GM21367 (cell line): ENCODE measurements around the gene ASRGL1.
"Not testable (repeated sequence)": the region's sequence is repeated elsewhere in the genome, so short reads cannot be mapped to it uniquely, and the experiment has no call there.

Experiments
- ATAC-seq: cut with Tn5 transposase; IDR thresholded peaks from one replicate; pipeline ENCODE4 v1.9.1; 2021; ENCODE audit not compliant: unreplicated experiment

The ASRGL1 gene

DNA sequence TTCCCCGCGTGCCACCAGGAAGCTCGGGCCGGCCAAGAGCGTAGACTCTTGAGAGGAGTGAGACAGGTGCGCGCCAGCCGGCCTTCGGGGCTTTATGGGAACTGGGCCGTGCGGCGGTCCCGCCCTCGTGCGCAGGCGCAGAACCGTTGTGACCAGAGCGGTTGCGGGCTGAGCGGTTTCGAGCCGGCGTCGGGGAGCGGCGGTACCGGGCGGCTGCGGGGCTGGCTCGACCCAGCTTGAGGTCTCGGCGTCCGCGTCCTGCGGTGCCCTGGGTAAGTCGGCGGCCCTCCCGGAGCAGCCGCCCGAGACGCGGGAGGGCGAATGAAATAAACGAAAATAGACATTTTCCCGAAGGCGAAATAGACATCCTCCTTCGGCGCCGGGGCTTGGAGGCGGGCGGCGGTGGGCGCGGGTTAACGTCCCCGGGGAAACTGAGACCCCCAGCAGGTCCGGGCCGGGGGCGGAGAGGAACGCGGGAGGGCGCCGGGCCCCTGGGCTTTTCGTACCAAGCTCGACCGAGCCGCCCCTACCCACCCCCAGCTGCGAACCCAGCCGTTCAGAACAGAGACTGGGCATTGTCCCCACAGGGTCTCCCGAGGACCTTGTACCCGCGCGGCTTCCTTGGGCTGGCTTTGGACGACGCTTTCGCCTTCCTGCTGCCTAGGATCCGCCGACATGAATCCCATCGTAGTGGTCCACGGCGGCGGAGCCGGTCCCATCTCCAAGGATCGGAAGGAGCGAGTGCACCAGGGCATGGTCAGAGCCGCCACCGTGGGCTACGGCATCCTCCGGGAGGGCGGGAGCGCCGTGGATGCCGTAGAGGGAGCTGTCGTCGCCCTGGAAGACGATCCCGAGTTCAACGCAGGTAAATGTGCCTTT, at the start of gene ASRGL1:
ASRGL1 (plus strand) TSS at position 146 of the 879 bp plus-strand sequence; CDS start at position 676, 530 bp downstream.
- ATAC-seq = no peak

DNA sequence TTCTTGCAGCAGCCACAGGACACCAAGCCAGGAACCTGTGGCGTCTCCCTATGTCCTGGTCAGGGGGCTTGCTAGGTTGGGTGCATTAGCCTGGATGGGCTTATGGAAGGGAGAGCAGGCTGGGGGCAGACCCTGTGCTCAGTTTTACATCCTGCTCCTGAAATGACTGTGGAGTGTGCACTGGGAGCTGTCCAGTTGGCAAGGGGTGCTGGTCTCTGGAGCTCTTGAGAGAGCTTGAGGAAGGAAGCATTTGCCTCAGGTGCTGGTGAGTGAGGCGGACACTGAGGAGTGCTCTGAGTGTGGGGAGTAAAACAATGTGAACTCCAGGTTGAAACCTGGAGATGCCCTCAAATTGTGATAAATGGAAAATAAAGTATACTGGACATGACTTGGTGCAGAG, 41.7 kb upstream of the ASRGL1 start:
- ATAC-seq = no peak

DNA sequence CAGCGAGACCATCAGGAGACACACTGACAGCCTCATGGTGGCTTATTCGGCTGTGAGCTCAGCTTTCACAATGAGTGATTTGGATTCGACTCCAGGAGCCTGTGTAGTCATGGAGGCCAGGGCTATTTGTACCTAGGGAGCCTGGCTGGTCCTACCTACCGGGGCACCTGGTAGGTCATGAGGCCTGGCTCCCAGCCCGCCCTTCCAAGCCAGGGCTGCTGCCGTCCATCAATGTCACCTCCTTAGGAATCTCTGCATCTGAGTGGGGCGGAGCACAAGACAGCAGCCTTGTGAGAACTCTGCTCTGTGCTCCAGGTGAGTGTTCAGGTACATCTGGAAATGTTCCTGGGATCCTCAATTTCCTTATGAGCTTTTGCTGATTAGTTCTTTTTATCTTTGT, 38.3 kb upstream of the ASRGL1 start, which contains the start of gene SCGB1D4:
SCGB1D4 (minus strand) TSS at position 101 of the 400 bp plus-strand sequence; CDS start at position 36, 65 bp downstream.
- ATAC-seq = no peak

DNA sequence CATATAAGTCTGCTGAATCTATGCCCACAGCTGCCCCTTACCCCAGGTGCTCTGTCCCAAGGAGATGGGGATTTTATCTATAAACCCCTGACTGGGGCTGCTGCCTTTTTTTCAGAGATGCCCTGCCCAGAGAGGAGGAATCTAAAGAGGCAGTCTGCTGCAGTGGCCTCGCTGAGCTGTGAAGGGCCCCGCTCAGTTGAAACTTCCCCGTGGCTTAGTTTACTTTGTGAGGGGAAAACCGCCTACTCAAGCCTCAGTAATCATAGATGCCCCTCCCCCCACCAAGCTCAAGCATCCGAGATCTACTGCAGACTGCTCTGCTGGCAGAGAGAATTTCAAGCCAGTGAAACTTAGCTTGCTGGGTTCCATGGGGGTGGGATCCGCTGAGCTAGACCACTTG, 31.0 kb upstream of the ASRGL1 start:
- ATAC-seq = no peak

DNA sequence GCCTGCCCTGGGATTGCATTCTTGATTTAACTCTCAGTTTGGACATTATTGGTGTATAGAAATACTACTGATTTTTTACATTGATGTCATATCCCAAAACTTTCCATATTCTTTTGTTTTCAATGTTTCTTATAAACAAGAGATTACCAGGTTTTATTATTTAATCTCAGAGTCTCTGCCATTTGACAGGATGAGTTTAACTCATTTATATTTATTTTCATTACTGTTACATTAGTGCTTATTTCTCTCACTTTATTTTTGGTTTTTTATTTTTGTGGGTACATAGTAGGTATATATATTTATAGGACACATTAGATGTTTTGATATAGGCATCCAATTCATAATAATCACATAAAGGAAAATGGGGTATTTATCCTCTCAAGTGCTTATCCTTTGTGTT, 29.3 kb upstream of the ASRGL1 start:
- no peak for ATAC-seq

DNA sequence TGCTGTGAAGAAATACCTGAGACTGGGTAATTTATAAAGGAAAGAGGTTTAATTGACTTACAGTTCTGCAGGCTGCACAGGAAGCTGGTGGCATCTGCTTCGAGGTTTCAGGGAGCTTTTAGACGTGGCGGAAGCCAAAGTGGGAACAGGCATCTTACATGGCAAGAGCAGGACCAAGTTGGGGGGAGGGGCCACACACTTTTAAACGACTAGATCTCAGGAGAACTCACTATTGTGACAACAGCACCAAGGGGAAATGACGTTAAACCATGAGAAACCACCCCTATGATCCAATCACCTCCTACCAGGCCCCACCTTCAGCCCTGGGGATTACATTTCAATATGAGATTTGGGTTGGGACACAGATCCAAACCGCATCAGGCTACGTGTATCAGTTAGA, 27.3 kb upstream of the ASRGL1 start:
- ATAC-seq = no peak

DNA sequence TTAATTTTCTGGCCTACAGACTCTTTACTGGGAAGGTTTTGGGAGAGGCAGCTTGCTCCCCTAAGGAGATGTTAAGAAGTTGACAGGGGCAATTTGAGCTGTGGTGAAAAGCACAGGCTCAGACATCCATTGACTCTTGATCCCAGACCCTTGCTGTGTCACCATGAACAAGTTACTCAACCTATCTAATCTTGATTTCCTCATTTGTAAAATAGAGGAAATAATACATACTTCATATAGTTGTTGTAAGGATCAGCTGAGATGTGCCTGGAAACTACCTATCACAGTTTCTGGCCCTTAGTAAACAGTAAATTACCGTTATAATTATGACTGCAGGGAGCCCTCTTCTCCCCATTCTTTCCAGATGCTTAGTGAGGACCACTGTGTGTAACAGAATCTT, 21.8 kb upstream of the ASRGL1 start:
- ATAC-seq = no peak

DNA sequence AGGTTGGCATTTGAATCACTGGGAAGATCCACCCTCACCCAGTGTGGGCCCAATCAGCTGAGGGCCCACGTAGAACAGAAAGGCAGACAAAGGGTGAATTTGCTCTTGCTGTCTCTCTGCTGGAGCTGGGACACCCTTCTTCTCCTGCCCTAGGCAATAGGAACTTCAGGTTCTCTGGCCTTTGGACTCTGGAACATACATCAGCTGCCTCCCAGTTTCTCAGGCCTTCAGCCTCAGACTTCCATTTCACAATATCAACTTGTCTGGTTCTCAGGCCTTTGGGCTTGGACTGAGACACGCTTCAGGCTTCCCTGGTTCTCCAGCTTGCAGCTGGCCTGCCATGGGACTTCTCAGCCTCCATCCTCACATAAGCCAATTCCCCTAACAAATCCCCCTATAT, 14.7 kb upstream of the ASRGL1 start:
- ATAC-seq = no peak

DNA sequence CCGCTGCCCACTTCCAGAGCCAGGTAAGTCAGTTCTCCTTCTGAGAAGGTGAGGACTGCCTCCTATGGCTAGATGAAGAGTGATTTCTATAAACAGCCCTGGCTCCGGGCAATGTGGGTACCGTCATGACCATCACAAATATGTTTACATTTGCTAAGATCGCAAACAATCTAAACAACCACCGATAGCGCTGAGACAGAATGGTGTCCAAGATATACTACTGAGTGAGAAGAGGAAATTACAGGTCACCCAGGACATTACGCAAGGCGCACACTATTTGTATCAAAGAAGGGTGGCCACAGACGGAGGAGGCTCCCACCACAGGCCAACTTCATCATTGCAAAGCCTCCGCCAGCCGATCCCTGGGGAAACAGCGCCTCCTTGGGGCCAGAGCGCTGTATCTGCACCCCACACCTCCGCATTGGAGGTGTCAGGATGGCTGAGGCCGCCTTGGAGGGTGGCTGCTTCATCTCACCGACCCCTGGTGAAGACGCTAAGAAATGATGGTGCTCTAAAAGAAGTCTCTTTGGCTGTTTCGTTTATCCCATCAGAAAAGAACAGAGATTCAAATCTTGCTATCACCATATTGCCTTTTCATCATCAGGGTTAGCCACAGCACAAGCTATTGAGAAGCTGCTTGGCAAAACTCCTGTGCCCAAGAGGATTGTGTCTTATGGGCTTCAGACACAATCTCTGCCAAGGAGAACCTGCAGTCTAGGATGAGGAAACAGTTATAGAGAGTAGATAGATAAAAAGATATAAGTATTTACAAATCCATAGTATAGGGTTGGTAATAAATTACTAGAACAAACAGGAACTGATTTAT, 12.3 kb upstream of the ASRGL1 start:
- no peak for ATAC-seq

DNA sequence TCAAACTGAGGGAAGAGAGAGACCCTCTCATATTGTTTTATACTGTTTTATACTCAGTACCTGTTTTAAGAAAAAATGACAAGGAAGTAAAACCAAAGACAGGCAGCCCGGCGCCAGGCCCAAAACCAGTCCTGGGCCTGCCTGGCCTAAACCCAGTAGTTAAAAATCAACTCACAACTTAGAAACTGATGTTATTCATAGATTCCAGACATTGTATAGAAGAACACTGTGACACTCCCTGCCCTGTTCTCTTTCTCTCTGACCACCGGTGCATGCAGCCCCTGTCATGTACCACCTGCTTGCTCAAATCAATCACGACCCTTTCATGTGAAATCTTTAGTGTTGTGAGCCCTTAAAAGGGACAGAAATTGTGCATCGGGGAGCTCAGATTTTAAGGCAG, 11.5 kb upstream of the ASRGL1 start:
- not testable (repeated sequence) for ATAC-seq

DNA sequence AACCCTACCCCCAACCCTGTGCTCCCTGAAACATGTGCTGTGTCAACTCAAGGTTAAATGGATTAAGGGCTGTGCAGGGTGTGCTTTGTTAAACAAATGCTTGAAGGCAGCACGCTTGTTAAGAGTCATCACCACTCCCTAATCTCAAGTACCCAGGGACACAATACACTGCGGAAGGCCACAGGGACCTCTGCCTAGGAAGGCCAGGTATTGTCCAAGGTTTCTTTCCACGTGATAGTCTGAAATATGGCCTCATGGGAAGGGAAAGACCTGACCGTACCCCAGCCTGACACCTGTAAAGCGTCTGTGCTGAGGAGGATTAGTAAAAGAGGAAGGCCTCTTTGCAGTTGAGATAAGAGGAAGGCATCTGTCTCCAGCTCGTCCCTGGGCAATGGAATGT, 10.5 kb upstream of the ASRGL1 start:
- ATAC-seq = not testable (repeated sequence)

DNA sequence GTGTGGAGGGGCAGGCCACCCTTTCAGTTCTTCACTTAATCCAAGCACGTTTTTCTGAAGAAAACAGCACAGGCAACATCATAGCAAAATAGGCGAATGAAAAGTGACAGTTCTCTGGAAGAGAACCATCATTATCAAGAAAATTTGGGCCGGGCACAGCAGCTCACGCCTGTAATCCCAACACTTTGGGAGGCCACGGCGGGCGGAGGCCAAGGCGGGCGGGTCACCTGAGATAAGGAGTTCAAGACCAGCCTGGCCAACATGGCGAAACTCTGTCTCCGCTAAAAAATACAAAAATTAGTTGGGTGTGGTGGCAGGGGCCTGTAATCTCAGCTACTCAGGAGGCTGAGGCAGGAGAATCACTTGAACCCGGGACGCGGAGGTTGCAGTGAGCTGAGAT, 9.7 kb upstream of the ASRGL1 start:
- ATAC-seq = not testable (repeated sequence)

DNA sequence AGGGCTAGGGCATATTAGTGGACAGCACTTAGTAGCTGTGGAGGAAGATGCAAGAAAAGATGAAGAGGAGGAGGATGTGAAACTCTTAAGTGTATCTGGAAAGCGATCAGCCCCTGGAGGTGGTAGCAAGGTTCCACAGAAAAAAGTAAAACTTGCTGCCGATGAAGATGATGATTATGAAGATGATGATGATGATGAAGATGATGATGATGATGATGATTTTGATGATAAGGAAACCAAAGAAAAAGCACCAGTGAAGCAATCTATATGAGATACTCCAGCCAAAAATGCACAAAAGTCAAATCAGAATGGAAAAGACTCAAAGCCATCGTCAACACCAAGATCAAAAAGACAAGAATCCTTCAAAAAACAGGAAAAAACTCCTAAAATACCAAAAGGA, 6.0 kb upstream of the ASRGL1 start:
- ATAC-seq = not testable (repeated sequence)

DNA sequence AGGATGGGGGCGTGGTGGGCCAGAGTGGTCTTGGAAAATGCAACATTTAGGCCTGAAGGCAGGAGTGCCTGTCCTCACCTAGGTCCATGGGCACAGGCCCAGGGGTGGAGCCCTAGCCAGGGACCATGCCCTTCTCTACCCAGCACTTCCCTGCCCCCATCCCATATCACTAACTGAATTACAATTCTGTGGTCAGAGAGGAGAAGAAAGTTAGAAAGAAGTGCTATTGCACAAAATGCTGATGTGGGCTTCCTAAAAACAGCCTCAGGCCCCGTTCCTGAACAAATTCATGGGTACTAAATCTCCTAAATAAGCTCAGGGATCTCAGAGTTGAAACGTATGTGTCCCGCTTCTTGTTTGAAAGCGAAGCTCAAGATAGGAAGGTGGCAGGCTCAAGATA, 3.5 kb upstream of the ASRGL1 start:
- no peak for ATAC-seq

DNA sequence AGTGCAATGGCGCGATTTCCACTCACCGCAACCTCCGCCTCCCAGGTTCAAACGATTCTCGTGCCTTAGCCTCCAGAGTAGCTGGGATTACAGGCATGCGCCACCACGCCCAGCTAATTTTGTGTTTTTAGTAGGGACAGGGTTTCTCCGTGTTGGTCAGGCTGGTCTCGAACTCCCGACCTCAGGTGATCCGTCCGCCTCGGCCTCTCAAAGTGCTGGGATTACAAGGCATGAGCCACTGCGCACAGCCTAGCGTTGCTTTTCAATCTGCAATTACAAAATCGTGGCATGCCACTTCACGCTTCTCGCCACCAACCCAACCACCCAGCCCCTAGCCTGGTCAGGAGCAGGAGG, 322 bp upstream of the ASRGL1 start:
- not testable (repeated sequence) for ATAC-seq

DNA sequence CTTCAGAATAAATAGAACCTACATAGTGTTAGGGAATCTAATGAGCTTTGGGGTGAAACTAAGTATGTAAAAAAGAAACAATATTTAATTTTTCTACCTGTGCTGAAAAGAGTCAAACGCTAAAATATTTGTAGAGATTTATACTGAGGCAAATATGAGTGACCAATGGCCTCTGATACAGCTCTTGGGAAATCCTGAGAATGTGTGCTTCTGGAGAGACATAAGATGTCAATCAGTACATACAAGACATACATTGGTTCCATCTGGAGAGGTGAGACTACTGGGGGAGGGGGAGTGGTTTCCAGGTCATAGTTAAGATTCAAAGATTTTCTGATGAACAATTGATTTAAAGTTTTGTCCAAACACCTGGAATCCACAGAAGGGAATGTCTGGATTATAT, 970 bp downstream of the ASRGL1 start:
- no peak for ATAC-seq

DNA sequence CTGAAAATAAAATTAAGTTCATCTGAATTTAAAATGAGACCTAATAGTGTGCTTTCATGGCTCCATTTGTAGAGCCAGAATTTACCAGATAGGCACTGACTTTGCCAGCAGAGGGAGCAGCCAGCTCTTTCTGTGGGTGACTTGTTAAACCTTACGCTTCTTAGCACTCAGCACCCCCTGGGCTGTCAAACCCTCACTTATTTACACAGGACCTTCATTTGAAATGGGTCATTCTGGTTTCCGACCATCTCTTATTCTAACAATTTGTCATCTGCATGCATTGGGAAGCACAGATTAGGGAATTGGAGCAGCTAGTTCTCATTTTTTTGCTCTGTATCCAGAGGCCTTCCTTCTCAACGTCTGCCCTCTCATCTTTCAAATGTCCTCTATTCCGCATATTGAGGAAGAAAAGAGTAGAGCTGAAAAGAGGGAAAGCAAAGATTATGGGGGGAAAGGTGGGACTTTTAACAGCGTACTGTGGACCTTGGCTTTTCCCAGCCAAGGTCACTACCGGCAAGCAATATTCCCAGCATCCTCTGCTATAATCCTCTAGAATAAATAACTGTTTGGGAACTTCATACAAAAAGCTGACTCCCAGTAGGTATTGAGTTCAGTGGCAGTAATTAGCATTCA, 3.1 kb downstream of the ASRGL1 start:
- ATAC-seq = no peak

DNA sequence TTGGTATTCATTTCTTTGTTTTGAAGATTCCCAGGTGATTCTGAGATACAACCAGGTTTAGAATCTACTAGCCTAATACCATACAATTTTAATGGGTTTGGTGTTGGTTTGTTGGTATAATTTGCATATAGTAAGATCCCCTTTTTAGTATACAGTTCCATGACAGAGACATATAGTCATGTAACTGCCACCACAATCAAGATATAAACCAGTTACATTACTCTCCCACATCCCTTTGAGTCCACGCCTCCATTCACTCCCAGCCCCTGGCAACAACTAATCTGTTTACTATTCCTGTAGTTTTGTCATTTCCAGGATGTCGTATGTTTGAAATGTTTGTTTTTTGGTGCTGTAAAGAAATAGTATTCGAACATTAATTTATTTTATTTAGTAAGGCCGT, 4.3 kb downstream of the ASRGL1 start:
- no peak for ATAC-seq

DNA sequence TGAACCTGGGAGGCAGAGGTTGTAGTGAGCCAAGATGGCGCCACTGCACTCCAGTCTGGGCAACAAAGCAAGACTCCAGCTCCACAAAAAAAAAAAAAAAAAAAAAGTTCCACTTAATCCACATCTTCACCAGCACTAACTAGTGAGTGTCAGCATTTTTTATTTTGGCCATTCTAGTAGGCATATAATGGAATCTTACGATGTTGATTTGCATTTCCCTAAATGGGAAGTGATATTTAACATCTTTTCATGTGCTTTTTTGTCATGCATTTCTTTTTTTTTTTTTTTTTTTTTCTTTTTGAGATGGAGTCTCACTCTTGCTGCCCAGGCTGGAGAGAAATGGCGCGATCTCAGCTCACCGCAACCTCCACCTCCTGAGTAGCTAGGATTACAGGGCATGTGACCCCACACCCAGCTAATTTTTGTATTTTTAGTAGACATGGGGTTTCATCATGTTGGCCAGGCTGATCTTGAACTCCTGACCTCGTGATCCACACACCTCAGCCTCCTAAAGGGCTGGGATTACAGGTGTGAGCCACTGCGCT, 6.5 kb downstream of the ASRGL1 start:
- not testable (repeated sequence) for ATAC-seq

DNA sequence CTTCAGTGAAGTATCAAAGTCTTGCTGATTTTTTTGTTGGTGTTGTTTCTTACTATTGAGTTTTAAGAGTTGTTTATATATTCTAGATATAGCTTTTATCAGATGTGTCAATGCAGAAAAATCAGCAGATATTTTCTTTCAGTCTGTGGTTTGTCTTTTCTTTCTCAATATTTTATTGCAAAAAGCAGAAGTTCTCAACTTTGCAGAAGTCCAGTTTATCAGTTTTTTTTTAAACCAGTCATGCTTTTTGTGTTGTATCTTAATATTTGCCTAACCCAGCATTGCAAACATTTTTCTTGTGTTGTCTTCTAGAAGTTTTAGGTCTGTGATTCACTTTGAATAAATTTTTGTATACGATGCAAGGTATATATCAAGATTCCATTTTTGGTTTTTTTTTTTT, 7.0 kb downstream of the ASRGL1 start:
- no peak for ATAC-seq

DNA sequence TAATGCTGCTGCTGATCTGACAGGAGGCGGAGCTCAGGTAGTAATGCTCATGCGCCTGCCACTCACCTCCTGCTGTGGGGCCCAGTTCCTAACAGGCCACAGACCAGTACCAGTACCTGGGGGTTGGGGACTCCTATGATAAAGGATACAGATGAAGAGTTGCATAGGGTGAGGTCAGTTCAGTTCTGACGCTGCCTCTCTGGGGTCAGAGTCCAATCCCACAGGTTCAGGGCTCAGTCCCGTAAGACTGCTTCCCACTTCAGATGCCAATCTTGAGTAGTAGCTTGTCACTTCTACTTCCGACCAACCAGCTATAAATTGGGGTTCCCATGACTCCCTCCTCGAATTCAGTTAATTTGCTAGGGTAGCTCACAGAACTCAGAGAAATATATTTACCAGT, 8.6 kb downstream of the ASRGL1 start:
- no peak for ATAC-seq
